ENCODE data around the gene R3HCC1L. TPM values are rescaled to one million over a fixed set of nuclear protein-coding genes. Genes with fewer than 3 reads are reported as not detected.
"Not testable (repeated sequence)": the region's sequence is repeated elsewhere in the genome, so short reads cannot be mapped to it uniquely, and the experiment has no call there.

Gene R3HCC1L
- total and polyA plus RNA-seq, 10 of the 15 experiments (the other 5 are each of a cell fraction or from before 2014, with no cell fraction given) = 11.3 to 20.3 (median 15.3) TPM

- ATAC-seq (no peak), DNase-seq (ENCODE audit: low read depth, low spot score) (no peak), FAIRE-seq (no peak)
- ChIA-PET SMC1A (ENCODE audit: uncharacterized antibody, unreplicated experiment) (interaction anchor here (0.7 kb wide), 1 partner anchor 12 kb away, joined by 4 read pairs; no protein-coding TSS in a partner anchor), RAD21 (ENCODE audit: unreplicated experiment) (no interaction called here), CTCF (interaction anchor here (1.2 kb wide), 1 partner anchor 56 kb away, joined by 4 read pairs; no protein-coding TSS in a partner anchor), POLR2A (no interaction called here)
- Histone ChIP-seq H3K79me2 (ENCODE audit: control insufficient read depth, insufficient read depth, low read length) (no peaks in the 10 kb centered on the region; the same call in 1 of the 2 replicates), H4K20me1 (ENCODE audit: control insufficient read depth, insufficient read depth) (no peaks in the 10 kb centered on the region), H3K27me3 (replicated peaks in 1 of 2; ENCODE audit: control insufficient read depth in 2 of 2, insufficient read depth in 2 of 2, low read length in 1 of 2) (no peaks in the 10 kb centered on the region), H3K4me3 (no peak overlapping the region), H2AFZ (ENCODE audit: control insufficient read depth, low read depth, low read length) (no peak overlapping the region), H3K4me2 (ENCODE audit: control insufficient read depth, insufficient read depth) (no peak overlapping the region), H3K36me3 (ENCODE audit: control insufficient read depth in 2 of 2, insufficient read depth in 2 of 2, low read length in 1 of 2) (no peaks in the 10 kb centered on the region; a peak in 1 of 4 replicates), H3K27ac (ENCODE audit: control insufficient read depth, insufficient read depth) (no peak overlapping the region), H3K9me3 (replicated peaks; ENCODE audit: control insufficient read depth, insufficient read depth, low read length) (peaks cover 3% of the 10 kb centered on the region; the same call in 1 of the 3 replicates), H3K4me1 (ENCODE audit: control insufficient read depth, insufficient read depth, low read length) (no peaks in the 10 kb centered on the region), H3K9ac (ENCODE audit: control insufficient read depth, insufficient read depth, low read length) (no peak overlapping the region)
- in situ Hi-C loops (cut with MboI) = no loop called here
- 100% methylated on average over 1 of the region's 1 CpG for WGBS (ENCODE audit: insufficient coverage, insufficient replicate concordance, low lambda C conversion rate, missing lambda C conversion rate)
- intact Hi-C loops (cut with micrococcal nuclease; ENCODE audit: unreplicated experiment) = no loop called here
- no peak for TF ChIP-seq NFYA (IDR thresholded peaks at IDR 0.05; ENCODE audit: borderline replicate concordance, low read depth, low read length)
- no peak for TF ChIP-seq REST (IDR thresholded peaks at IDR 0.05; ENCODE audit: low read depth, low read length)
- no peak for TF ChIP-seq CBFB (IDR thresholded peaks at IDR 0.05; ENCODE audit: low read depth)
- no peak for TF ChIP-seq SIN3A (IDR thresholded peaks at IDR 0.05; ENCODE audit: low read depth, low read length)
- TF ChIP-seq RBBP5 (conservative IDR thresholded peaks at IDR 0.05) = no peak
- TF ChIP-seq EED (IDR thresholded peaks at IDR 0.05; ENCODE audit: low read depth) = no peak
- no peak for TF ChIP-seq BACH1 (IDR thresholded peaks at IDR 0.05; ENCODE audit: borderline replicate concordance)
- TF ChIP-seq ESRRA (IDR thresholded peaks at IDR 0.05; ENCODE audit: low read length) = no peak
- no peak for TF ChIP-seq ZNF24 (IDR thresholded peaks at IDR 0.05)
- TF ChIP-seq LARP7 (IDR thresholded peaks at IDR 0.05) = no peak
- no peak for TF ChIP-seq CBX5 (IDR thresholded peaks at IDR 0.05; ENCODE audit: low read depth)
- TF ChIP-seq IKZF1 (conservative IDR thresholded peaks at IDR 0.05) = no peak
- no peak for TF ChIP-seq TARDBP (IDR thresholded peaks at IDR 0.05; ENCODE audit: borderline replicate concordance)
- no peak for TF ChIP-seq SP1 (IDR thresholded peaks at IDR 0.05; ENCODE audit: low read depth, low read length)
- TF ChIP-seq BHLHE40 (IDR thresholded peaks at IDR 0.05; ENCODE audit: borderline replicate concordance in 1 of 2, low read depth in 2 of 2, low read length in 1 of 2) = no peak
- no peak for TF ChIP-seq PBX3 (IDR thresholded peaks at IDR 0.05; ENCODE audit: insufficient replicate concordance, low read depth, low read length)
- BruUV-seq (replicated peaks) = no TSS peak
These were observed 92.2 kb downstream of the R3HCC1L start for GRCh38 chr10:98226508-98227144.

GRCh38 chr10:98227713-98228112 is 93.3 kb downstream of the R3HCC1L start:
- H3K4me3 ChIP-seq; CTCF ChIA-PET; FAIRE-seq; intact Hi-C loops (cut with micrococcal nuclease; ENCODE audit: unreplicated experiment); H3K9me3 ChIP-seq (replicated peaks; ENCODE audit: control insufficient read depth, insufficient read depth, low read length); H3K27ac ChIP-seq (ENCODE audit: control insufficient read depth, insufficient read depth); RAD21 ChIA-PET (ENCODE audit: unreplicated experiment); BruUV-seq (replicated peaks); H3K79me2 ChIP-seq (ENCODE audit: control insufficient read depth, insufficient read depth, low read length); H3K4me1 ChIP-seq (ENCODE audit: control insufficient read depth, insufficient read depth, low read length); H3K36me3 ChIP-seq (ENCODE audit: control insufficient read depth in 2 of 2, insufficient read depth in 2 of 2, low read length in 1 of 2); H3K4me2 ChIP-seq (ENCODE audit: control insufficient read depth, insufficient read depth); H3K27me3 ChIP-seq (replicated peaks in 1 of 2; ENCODE audit: control insufficient read depth in 2 of 2, insufficient read depth in 2 of 2, low read length in 1 of 2); H4K20me1 ChIP-seq (ENCODE audit: control insufficient read depth, insufficient read depth); ATAC-seq; DNase-seq (ENCODE audit: low read depth, low spot score); SMC1A ChIA-PET (ENCODE audit: uncharacterized antibody, unreplicated experiment); H3K9ac ChIP-seq (ENCODE audit: control insufficient read depth, insufficient read depth, low read length); POLR2A ChIA-PET; H2AFZ ChIP-seq (ENCODE audit: control insufficient read depth, low read depth, low read length); in situ Hi-C loops (cut with MboI): not testable (repeated sequence)
- 98% methylated on average over 3 of the region's 3 CpGs for WGBS (ENCODE audit: insufficient coverage, insufficient replicate concordance, low lambda C conversion rate, missing lambda C conversion rate)
